Right atrium auricular region (tissue), 2 donors: Measurements from ENCODE around the gene RPTOR. TPM values are rescaled to one million over a fixed set of nuclear protein-coding genes. Genes with fewer than 3 reads are reported as not detected.
A peak's percentile ranks its signal among the peaks of the same experiment; 100 is the strongest.

Experiments
- DNase-seq: peaks from one replicate; pipeline ENCODE4 v3.0.0-alpha.2; 2019; ENCODE audit warnings: low spot score
- H3K27ac ChIP-seq, 2 donors: fragments of 200-600 bp; sonication (generic); 1 replicate in 1 of 2; 2 replicates in 1 of 2; pipeline ENCODE4 v1.5.1; 2016 to 2019
- H3K27me3 ChIP-seq, 2 donors: fragments of 200-600 bp; sonication (generic); one replicate each; pipeline versions ENCODE4 v1.5.1 to v1.6.0; 2017 to 2019
- H3K36me3 ChIP-seq: fragments of 200-600 bp; sonication (generic); one replicate; pipeline ENCODE4 v1.5.1; 2016
- H3K4me1 ChIP-seq, 2 donors: fragments of 200-600 bp; sonication (generic); one replicate each; pipeline versions ENCODE4 v1.5.1 to v1.6.0; 2017 to 2019
- H3K4me3 ChIP-seq, 2 donors: fragments of 200-600 bp; sonication (generic); 1 replicate in 1 of 2; 2 replicates in 1 of 2; pipeline ENCODE4 v1.5.1; 2017 to 2019; ENCODE audit warnings: mild to moderate bottlenecking in 1 of 2, moderate library complexity in 1 of 2
- H3K9me3 ChIP-seq, 2 donors: fragments of 200-600 bp; sonication (generic); one replicate each; pipeline ENCODE4 v1.5.1; 2019
- CTCF ChIP-seq, 2 donors: fragments of 200-600 bp; sonication (generic); IDR thresholded peaks; one replicate each; pipeline ENCODE4 v1.5.1; 2019; ENCODE audit warnings: antibody characterized with exemption in 2 of 2
- total RNA-seq, 2 donors: library from RNA; depleted of rRNA; stranded (reverse); fragments of >200 nt; gene quantifications; one replicate each; pipeline ENCODE4 v1.1.0, GENCODE V29; 2016

The RPTOR gene
- total RNA-seq, 2 donors from 2014 or later: 19.9 to 22.6 TPM

- Histone ChIP-seq H3K27ac (no peak overlapping the region), H3K4me3 (no peak overlapping the region), H3K36me3 (no peaks in the 10 kb centered on the region), H3K4me1 (no peaks in the 10 kb centered on the region), H3K9me3 (no peaks in the 10 kb centered on the region), H3K27me3 (no peaks in the 10 kb centered on the region)
- no peak for TF ChIP-seq CTCF (IDR thresholded peaks at IDR 0.05)
- no peak for DNase-seq
Observed at GRCh38 chr17:80747469-80747868, 202.8 kb downstream of the RPTOR start.

DNA sequence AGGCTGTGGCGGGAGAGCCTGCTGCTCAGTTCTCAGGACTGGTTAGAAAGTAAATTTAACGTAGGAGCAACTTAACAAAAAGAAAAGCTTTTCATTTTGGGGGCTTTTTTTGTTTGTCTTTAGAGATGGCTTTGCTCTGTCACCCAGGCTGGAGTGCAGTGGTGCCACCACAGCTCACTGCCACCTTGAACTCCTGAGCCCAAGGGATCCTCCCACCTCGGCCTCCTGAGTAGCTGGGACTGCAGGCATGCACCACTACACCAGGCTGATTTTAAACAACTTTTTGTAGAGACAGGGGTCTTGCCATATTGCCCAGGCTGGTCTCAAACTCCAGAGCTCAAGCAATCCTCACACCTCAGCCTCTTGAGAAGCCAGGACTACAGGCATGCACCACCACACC is 205.0 kb downstream of the RPTOR start:
- TF ChIP-seq CTCF (IDR thresholded peaks at IDR 0.05): no peak
- no peaks in the 10 kb centered on the region for H3K4me1 ChIP-seq
- H3K27ac ChIP-seq: no peak overlapping the region
- no peaks in the 10 kb centered on the region for H3K9me3 ChIP-seq
- H3K36me3 ChIP-seq: peaks cover 8% of the 10 kb centered on the region
- H3K27me3 ChIP-seq: no peaks in the 10 kb centered on the region
- no peak overlapping the region for H3K4me3 ChIP-seq
- no peak for DNase-seq

GRCh38 chr17:80750263-80750662 is 205.6 kb downstream of the RPTOR start:
- Histone ChIP-seq H3K27me3 (no peaks in the 10 kb centered on the region), H3K4me1 (no peaks in the 10 kb centered on the region), H3K27ac (peak overlapping the region in 1 of 2 donors; percentile 11), H3K9me3 (no peaks in the 10 kb centered on the region), H3K36me3 (peaks cover 12% of the 10 kb centered on the region), H3K4me3 (no peak overlapping the region)
- no peak for DNase-seq
- TF ChIP-seq CTCF (IDR thresholded peaks at IDR 0.05): no peak

- H3K36me3 ChIP-seq: peaks cover 12% of the 10 kb centered on the region
- no peak overlapping the region for H3K4me3 ChIP-seq
- peak overlapping the region in 1 of 2 donors; percentile 18 for H3K27ac ChIP-seq
- no peak for DNase-seq
- no peaks in the 10 kb centered on the region for H3K9me3 ChIP-seq
- H3K27me3 ChIP-seq: no peaks in the 10 kb centered on the region
- no peaks in the 10 kb centered on the region for H3K4me1 ChIP-seq
- no peak for TF ChIP-seq CTCF (IDR thresholded peaks at IDR 0.05)
Observed at GRCh38 chr17:80751070-80751945, 206.7 kb downstream of the RPTOR start.

- TF ChIP-seq CTCF (IDR thresholded peaks at IDR 0.05): no peak
- H3K27me3 ChIP-seq: no peaks in the 10 kb centered on the region
- no peak overlapping the region for H3K27ac ChIP-seq
- H3K4me1 ChIP-seq: no peaks in the 10 kb centered on the region
- no peaks in the 10 kb centered on the region for H3K9me3 ChIP-seq
- no peak for DNase-seq
- H3K4me3 ChIP-seq: no peak overlapping the region
- peaks cover 12% of the 10 kb centered on the region for H3K36me3 ChIP-seq
Observed at GRCh38 chr17:80751946-80752581, 207.4 kb downstream of the RPTOR start.
